Stimulated activated CD8-positive, alpha-beta memory T cell treated with anti-CD3 and anti-CD28 coated beads, Interleukin-4, amount 100 ng/mL, for 4 hours (primary cell): Measurements from ENCODE around the gene FXYD5.
A peak's percentile ranks its signal among the peaks of the same experiment; 100 is the strongest.
"Not testable (repeated sequence)": the region's sequence is repeated elsewhere in the genome, so short reads cannot be mapped to it uniquely, and the experiment has no call there.

Source experiments
- DNase-seq, 2 donors: peaks; one replicate each; pipeline ENCODE4 v3.0.0-alpha.2; 2020; ENCODE audit warnings: low read depth in 2 of 2, low spot score in 1 of 2

FXYD5 gene

DNA sequence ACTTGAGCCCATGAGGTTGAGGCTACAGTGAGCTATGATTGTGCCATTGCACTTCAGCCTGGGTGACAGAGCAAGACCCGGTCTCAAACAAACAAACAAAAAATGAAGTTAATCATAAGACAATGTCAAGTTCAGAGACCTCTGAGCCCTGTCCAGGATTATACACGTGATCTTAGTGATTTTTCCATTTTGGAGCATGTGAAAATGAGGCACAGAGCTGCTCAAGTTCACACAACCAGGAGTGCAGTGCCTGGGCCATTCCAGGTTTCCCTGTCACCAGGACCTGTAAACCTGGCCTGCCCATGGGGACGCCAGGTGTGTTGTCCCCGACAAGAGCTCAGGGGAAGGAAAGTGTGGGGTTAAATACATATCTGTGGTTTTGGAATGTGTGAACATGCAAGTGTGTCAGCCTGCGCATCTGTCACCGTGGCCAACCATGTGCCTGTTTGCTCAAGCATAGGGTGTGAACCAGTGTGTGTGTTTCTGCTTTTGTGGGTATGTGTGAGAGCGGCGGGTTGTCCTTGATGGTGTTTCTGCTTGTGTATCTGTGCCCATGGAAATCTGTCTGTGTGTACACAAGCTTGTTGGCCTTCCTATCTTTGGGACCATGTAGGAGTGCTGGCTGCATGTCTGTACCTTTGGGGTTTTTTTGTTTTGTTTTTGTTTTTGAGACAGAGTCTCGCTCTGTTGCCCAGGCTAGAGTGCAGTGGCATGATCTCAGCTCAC lies 17.4 kb upstream of the FXYD5 start:
- no peak for DNase-seq

DNA sequence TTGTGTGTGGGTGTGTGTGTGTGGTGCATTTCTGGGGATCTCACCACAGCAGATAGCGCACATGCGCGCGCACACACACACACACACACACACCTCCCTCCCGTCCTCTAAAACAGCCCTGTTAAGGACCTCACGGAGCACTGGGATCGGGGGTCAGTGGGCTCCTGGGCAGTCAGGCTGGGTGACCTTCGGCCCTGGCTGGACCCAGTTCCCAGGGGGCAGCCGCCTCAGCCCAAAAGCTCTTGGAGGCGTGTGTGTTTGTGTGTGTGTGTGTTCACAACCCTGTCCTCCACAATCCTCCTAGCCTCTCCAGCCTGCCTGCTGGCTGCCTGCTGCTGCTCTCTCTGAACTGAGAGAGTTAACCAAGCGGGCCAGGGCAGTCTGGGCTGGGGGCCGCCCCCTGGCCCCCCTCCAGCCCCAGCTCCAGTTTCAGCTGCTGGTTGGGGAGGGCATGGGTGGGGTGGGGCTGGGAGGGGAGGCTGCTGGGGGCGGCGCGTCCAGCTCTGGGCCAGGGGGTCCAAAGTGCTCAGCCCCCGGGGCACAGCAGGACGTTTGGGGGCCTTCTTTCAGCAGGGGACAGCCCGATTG lies 16.1 kb upstream of the FXYD5 start, which contains the start of gene FXYD1:
FXYD1 (plus strand) TSS at position 520 of the 588 bp plus-strand sequence. CDS start 1,256 bp downstream, outside the sequence.
- no peak for DNase-seq

DNA sequence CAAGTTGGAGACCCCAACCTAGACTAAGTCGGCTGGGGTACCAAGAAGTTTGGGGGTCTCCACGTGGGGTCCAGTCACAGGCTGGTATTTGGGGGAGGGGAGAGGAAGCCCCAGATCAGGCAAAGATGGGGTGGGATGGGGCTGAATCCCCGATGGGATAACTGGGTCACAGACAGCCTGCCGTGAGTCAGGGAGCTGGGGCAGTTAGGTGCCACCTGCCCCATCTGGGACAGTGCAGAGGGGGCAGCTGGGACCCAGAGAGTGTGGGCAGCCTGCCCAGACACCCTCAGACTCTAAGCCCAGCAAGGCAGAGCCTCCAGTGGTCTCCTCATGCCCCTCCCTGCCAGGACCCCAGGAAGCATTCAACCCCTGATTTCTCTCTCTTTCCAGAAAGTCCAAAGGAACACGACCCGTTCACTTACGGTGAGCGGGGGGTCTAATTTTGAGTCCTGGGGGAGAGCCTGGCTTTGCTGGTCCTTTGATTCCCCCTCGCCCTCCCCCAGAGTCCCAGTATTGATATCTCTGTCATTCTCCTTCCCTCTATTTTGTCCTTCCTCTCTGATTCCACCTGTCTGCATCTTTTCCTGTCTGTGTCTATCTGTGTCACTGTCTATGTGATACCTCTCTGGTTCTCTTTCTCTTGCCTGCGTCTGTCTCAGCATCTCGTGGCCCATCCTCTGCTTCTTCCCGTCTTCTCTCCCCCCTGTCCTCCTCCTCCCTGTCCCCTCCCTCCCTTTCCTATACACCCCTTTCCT lies 14.2 kb upstream of the FXYD5 start:
- DNase-seq = no peak

DNA sequence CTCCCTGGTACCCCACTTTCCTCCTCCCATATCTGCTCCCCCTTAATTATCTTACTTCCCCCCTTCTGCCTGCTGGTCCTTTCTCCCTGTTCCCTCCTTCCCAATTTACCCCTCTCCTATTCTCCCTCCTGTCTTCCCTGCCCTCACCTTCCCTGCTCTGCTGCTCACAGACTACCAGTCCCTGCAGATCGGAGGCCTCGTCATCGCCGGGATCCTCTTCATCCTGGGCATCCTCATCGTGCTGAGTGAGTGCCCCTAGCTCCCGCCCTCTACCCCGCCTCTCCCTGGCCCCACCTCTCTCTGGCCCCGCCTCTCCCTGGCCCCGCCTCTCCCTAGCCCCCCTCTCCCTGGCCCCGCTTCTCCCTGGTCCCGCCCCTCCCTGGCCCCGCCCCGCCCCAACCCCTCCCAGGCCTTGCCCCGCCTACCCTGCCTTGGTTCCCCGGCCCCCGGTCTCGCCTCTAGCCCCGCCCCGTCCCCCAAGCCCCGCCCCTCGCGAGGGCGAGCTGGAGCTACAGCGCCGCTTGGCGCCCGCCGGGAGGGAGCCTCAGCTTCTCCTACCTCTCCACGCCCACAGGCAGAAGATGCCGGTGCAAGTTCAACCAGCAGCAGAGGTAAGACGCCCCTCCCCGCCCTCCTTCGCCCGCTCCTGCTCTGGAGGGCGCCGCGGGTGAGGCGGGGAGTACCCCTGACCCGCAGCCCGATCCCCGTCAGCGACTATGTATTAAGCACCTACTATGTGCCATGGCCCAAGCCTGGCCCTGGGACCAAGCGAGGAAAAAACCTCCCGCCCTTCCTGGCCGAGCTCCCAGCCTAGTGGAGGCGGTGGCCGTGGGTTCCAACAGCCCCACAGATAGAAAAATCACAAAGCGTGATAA lies 13.3 kb upstream of the FXYD5 start:
- DNase-seq = peak; percentile 91 to 93

DNA sequence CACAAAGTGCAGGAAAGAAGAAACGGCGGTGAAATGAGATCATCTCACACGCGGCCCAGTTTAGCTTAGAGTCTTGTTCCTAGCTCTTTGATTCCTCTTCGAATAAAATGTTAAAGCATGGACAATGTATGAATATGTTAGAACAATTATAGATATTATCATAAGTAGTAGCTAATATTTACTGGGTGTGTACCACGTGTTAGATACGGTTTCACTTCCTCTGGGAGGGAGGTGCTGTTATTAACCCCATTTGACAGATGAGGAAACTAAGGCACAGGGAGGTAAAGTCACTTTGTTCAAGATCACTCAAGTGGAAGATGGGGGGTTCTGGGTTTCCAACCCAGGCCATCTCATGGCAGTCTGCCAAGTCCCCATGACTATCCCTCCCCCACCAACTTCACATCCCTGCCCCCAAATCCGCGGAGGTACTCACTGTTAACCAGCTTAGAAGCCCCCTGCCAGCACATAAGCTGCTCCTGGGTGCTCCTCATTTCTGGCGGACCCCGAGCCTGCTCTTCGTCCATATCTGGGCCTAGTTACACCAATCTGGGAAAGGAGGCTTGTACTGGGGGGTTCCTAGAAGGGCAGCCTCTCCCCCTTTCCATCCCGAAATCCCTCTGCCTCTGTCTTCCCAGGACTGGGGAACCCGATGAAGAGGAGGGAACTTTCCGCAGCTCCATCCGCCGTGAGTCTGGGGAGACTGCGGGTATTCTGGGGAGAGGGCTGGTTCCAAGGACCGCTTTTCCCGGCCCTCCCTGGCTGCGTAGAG lies 12.5 kb upstream of the FXYD5 start:
- no peak for DNase-seq

DNA sequence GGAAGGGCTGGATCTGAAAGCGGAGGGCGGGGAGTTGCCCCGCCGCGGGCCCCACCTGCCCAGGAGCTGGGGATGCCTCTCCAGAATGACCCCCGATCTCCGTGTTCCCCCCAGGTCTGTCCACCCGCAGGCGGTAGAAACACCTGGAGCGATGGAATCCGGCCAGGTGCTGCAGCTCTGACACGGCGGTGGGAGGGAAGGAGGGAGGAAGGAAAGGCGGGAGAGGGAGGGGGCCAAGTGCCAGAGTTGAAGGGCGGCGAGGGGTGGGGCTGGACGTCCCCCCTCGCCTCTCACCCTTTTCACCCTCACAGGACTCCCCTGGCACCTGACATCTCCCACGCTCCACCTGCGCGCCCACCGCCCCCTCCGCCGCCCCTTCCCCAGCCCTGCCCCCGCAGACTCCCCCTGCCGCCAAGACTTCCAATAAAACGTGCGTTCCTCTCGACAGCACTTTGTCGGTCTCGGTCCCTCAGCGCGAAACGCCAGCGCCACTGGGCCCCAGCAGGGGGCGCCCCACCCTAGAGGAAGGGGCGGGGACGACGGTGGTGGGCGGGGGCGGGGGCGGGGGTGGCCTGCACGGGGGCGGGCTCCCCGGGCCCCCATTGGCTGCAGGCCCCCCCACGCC lies 11.8 kb upstream of the FXYD5 start:
- DNase-seq = peak; percentile 29 to 44

DNA sequence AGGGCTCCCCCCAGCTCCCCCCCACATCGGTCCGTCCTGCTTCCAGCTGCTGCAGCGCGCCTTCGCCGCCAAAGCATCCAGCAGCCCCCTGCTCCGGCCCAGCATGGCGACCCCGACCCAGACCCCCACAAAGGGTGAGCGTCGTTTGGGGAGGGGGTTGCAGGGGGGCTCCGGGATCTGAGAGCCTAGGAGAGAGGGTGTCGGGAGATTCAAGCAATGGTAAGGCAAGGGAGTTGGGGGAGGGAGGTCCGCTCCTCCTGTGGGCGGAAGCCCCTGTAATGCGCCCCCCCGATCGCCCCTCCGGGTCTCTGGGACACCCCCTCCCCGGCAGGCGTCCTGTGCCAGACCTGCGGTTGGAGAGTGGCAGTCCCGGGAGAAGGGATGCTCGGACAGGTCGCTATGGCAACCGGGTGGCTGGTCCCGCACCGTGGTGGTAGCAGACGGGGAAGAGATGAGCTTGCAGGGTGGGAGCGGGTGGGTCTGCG lies 11.3 kb upstream of the FXYD5 start, which contains the start of gene FXYD7:
FXYD7 (plus strand) TSS at position 25 of the 485 bp plus-strand sequence; CDS start at position 104, 79 bp downstream.
- DNase-seq = no peak

DNA sequence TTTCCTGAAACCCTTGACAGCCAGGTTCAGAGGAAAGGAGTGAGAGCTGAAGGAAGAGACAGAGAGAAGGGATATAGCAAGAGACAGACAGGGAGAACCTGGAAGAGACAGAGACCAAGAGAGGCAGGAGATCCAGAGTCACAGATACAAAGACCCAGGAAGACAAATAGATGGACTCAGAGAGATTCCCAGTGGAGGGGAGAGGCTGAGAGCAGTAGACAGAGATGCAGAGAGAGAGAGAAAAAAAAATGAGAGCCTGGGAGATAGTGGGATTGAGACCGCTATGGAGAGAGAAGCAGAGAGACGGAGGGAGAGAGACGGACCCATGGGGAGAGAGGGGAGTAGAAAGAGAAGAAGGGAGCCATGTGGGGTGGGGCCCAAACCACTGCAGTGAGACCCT lies 10.7 kb upstream of the FXYD5 start:
- no peak for DNase-seq

DNA sequence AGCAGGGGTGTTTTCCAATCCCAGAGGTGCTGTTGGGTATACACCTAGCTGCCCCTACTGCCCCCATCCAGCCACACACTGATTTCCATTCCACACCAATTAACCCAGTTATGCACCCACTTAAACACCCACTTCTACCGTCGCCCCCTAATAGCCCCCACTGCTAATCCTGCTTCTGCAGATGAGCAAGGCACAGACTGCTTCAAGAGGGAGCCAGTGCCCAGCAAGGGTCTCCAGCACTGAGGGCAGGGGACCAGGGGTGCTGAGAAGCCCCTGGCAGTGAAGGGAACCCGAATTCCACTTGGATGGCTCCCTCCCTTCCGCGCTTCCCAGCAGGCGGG lies 10.3 kb upstream of the FXYD5 start:
- no peak for DNase-seq

DNA sequence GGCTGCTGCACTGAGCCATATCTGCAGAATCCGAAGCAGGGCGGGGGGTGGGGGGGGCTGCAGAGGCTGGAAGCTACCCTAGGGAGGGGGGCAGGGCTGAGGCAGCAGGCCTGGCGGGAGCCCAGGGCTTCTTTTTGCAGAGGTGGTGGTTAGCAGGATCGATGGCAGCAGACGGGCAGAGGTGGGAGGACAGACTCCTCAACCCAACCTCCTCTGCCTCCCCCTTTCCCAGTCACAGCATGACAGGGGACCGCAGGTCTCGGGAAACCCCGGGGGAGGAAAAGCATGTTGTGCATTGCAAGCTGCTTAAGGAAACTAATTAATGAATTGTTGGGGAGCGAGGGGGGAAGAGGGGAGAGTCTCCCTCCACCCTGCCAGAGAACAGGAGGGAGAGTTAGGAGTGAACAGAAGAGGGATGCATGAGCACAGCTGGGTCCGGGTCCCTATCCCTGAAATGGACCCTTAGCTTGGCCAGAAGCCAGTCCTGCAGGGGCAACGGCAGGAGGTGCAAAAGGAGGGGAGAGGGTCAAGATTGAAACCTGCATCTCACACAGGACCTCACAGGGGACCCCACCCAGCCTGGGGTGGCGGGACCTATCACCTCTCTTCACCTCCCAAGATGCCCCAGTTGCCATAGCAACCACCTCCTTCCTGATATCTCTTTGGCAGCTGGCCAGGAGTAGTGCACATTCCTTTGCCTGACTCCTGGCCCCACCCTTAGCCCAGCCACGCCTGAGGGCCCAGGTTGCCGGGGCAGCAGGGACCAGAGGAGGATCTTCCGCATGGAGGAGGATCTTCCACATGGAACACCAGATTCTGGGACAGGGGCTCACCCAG lies 9.7 kb upstream of the FXYD5 start:
- DNase-seq = no peak

DNA sequence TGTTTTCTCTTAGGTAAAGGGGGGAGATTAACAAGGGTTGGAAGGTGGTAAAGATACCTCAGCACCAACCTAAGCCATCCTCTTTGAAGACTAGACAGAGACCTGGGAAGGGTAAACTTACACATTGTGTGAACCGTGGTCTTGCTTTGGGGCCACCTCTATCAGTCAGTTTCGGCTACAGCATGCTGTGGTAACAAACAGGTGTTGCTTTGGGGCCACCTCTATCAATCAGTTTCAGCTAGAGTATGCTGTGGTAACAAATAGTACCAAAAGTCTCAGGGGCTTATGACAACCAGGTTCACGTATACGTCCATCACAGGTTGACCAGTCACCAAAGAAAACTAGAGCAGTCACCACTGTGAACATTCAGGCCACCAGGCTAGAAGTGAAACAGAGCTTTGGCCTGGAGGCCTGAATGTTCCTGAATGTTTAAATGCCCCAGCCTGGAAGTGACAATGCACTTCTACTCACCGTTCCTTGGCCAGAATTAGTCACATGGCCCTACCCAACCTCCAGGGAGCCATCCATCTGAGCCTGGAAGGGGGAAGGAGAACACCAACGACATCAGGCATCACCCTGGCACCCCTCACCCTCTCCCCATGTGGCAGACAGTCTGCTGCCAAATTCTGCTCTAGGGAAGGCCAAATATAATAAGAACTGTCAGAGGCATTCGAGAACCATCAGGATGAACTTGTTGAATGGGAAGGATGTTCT lies 7.6 kb upstream of the FXYD5 start:
- DNase-seq = no peak

DNA sequence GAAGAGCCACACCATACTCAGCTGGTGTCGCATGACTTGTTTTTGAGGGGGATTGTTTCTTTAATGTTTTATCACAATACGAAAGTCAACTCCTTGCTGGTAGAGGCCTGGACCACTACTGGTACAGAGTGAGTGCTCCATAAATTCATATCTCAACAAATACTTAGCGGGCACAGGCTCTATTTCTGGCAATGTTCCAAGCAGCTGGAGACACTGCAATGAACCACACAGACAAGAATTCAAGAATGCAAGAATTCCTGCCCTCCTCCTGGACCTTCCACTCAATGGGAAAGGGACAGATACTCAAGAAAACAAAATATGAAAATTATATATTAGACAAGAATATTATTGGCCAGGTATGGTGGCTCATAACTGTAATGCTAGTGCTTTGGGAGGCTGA lies 5.1 kb upstream of the FXYD5 start:
- DNase-seq = no peak

DNA sequence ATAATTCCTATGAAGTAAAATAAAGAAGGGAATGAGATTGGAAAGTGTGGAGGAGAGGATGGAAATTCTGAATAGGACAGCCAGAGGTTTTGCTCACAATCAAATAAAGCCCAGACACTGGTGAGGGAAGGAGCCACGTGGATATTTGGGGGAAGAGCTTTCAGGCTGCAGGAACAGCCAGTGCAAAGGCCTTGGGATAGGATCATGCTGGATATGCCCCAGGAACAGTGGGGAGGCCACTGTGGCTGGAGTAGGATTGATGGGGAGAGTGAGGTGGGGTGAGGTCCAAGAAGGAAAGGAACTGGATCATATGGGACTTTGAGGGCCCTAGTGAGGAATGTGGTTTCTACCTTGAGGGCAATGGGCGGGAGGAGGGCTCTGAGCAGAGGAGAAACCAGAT lies 4.1 kb upstream of the FXYD5 start:
- DNase-seq = no peak

DNA sequence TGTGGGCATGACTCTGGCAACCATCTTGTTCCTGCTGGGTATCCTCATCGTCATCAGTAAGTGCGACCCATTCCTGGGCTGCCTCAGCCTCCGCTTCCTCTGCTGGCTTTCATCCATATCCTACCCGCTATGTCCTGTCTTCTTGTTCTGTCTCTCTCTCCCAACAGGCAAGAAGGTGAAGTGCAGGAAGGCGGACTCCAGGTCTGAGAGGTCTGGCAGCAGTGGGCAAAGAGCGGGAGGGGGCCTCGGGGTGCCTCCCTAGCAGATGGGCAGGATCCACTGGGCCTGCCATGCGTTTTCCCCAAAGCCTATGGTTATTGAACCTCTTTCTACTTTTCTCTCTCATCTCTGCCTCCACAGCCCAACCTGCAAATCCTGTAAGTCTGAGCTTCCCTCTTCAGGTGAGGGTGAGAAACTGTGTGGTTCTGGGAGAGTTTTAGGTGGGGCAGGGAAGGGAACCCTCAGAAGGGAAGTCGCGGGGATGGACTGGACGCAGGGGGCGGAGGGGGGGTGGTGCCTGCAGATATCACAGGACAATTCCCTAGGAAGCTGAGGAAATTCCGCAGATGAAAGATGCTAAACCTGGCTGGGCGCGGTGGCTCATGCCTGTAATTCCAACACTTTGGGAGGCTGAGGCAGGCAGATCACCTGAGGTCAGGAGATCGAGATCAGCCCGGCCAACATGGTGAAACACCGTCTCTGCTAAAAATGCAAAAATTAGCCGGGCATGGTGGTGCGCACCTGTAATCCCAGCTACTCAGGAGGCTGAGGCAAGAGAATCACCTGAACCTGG lies 3.1 kb upstream of the FXYD5 start:
- no peak for DNase-seq

DNA sequence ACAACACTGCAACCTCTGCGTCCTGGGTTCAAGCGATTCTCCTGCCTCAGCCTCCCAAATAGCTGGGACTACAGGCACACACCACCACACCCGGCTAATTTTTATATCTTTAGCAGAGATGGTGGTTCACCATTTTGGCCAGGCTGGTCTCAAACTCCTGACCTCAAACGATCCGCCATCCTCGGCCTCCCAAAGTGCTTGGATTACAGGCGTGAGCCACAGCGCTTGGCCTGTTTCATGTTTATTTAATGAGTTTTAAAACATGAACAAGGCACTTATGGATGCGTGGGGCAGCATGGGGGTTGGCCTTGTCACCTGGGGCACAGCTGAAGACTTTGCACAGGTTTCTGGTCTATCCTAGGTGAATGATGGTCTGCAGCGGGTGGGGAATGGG lies 1.4 kb upstream of the FXYD5 start:
- DNase-seq = not testable (repeated sequence)

DNA sequence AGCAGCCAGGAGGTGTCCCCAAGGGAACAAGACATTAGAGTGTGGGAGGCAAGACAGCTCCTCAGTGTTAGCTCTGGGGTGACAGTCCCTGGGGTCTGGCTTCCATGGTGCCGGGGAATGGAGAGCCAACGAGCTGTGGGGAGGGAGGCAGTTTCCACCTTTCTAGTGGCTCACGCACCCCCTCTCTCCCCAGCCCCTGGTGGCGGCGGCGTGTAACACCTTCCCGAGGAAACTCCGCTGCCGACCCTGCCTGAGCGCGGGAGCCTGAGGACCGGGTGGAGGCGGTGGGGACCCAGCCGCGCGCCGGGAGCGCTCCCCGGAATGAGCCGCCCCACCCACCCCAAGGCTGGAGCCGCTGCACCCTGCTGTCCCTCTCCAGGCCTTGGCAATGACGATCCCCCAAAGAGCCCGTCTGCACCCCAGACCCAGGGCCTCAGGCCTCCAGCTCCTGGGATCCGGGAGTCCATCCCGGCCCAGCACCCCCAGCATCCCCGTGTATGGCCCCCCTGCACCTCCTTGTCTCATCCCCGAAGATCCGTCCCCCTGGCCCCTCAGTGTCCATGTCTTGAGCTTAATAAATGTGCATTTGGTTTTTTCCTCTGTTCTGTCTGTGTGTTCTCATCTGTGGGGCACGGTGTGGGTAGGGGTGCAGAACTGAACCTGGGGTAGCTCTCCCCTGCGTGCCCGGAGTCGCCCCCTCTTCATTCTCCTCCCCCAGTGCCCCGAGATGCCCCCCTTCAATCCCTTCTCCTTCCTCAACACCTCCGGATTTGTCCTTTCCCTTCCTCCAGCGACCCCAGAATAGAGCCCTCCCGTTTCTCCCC lies 622 bp upstream of the FXYD5 start:
- DNase-seq = peak; percentile 49 to 53

DNA sequence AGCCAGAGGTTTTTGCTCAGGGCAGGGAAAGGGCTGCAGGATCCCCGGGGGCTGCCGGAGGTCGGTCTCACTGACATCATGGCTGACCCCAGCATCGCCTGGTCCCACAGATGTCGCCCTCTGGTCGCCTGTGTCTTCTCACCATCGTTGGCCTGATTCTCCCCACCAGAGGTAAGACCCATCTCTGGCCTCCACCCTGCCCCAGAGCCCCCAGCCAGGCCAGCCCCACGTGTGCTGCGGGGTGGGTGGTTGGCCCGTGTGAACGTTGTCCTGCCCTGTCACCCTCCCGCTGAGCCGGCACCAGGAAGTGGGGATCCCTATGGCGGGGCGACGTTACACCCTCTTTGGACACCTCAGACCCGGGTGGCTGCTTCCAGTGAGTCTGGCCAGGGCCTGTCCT lies 906 bp downstream of the FXYD5 start:
- no peak for DNase-seq
